HG03469 (cell line): Measurements from ENCODE around the gene FAM43B.
"Not testable (repeated sequence)": the region's sequence is repeated elsewhere in the genome, so short reads cannot be mapped to it uniquely, and the experiment has no call there.

Source experiments
- ATAC-seq: cut with Tn5 transposase; IDR thresholded peaks from one replicate; pipeline ENCODE4 v1.9.1; 2021; ENCODE audit warnings: mild to moderate bottlenecking, moderate library complexity, moderate number of reproducible peaks; ENCODE audit not compliant: unreplicated experiment

Gene FAM43B

DNA sequence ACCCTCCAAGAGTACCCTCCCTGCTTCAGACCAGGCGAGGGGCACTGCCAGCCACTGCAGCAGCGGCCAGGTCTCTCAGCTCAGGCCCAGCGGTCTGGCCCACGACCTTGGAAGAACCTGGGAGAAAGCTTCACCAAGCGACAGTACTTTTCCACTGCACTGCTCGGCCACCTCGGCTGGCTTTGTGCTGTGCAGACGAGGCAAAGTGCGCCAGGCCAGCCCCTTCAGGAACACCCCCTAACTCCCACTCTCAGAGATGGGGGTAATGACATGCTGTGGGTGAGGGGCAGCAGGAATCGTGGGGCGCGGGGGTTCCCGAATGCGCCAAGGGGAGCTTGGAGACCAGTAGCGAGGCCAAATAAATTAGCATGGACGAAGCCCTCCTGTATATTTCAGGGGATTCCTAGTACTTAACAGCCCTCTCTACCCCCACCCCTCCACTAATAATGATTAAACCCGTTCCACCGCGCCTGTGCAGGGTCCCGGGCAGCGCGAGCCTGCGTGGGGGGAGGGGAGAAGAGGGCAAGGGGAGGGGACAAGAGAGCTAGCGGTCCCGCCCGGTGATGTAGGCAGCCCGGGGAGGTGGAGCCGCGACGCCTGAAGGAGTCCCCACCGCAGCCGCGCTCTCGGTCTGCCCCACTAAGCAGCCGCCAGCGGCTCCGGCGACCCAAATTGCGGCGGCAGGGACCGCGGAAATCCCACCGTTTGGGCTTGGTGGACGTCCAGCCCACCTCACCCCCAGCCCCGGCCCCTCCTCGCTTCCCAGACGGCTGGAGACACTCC, at the start of gene FAM43B:
Gene FAM43B (plus strand): TSS at position 629 of the 783 bp plus-strand sequence. CDS start 401 bp downstream, outside the sequence.
- no peak for ATAC-seq

GRCh38 chr1:20505488-20505887, 46.9 kb upstream of the FAM43B start:
- ATAC-seq, result no peak

DNA sequence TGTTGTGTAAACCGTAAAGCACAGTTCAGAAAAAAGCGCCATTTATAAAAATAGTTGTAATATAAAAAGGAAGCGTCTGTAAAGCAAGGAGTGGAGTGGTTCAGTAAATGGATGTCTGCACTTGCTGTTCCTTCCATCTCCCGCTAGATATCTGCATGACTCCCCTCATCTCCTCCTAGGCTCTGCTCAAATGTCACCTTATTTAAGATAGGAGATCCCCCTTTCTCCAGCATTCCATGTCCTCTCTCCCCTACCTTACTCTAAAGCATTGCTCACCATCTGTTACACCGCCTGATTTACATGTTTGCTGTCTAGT, 45.2 kb upstream of the FAM43B start:
- peak; percentile 8 for ATAC-seq

DNA sequence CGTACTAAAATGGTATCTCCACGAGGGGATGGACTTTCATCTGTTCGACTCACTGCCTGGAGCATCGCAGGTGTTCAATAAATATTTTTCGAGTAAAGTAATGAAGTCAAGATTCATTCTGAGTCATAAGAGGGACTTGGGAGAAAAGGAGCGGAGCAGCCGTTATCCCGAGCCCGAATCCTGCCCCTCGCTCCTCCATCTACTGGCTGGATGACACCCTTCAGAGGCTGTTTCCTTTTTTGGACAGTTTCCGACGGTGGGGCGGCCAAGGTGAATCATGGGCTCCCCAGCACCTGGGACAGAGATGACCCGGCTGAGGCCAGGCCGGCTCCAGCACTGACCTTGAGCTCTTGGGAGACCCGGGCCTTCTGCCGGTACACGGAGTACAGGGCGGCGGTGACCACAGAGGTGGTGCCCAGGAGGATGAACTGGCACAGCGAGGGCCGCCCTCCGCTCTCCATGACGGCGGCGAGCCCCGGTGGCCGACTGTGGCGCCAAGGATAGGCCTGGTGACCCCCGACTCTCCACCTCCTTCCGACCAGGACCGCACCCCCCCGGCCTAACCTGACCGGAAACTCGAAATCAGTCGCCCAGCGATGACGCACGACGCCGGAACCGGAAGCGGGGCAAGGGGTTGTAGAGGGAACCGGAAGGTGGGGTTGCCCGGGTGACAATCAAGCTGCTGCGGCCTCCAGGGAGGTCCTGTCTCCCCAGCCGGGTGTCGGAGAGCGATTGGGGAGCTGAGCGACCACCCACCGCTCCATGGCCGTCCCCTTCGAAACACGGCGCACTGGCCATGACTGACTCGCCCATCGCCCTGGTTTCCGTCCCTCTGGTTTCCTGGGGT, 44.6 kb upstream of the FAM43B start, which contains the start of gene MUL1:
Gene MUL1 (minus strand): TSS at position 588 of the 847 bp plus-strand sequence. CDS start 127 bp downstream, at position 461.
- ATAC-seq, result peak; percentile 44

DNA sequence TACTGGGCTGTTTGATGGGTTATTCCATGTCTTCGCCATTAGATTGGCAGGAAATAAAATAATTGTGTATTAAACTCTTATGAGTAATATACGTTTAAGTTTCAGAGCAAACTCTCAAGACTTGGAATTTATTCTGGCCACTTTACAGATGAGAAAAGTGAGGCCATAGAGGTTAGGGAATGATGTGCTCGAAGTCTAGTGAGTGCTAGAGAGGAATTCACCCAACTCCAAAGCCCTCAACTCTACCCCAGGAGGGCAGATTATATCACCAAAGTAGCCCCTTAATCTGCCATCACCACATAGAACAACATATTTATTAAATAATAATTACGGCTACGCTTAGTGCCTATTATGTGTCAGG, 44.0 kb upstream of the FAM43B start:
- no peak for ATAC-seq

- no peak for ATAC-seq
These were observed 40.6 kb upstream of the FAM43B start for GRCh38 chr1:20511518-20512428.

GRCh38 chr1:20519609-20520262, 32.6 kb upstream of the FAM43B start:
- not testable (repeated sequence) for ATAC-seq

DNA sequence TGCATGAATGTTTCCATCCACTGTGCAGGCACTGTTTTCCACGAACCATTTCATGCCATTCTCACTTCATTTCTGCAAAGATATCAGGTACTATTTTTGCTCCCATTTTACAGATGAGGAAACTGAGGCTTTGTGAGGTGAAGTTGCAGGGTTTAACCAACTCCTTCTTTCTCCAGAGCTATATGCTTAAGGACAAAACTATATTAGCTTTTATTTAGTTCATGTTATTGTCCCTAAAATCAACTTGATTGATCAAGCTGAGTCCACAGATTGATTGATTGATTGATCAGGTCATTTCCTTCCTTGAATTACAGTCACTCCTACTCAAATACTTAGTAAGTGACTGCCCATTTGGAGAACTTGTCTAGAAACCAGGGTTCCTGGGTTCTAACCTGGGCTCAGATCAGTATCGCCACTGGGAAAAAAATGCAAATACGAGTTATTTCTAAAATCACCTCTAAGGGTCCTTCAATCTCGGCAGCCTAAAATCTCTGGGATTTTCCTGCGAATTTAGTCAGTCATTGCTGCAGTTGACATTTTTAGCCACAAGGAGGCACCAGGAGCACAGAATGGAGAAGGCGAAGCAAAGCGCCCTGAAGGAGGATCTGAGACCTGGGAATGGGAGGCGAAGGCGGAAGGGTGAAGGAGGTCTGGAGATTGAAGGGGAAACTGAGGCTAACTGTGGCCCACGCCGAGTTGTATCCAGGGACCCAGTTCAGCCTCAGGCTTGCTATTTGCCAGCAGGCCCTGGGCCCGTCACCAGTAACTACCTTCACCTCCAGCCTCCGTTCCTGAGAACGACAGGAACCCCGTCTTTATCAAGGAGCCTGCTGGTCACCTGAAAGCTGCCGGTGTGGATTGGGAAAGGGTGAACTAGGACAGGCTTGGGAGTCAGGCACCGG, 30.2 kb upstream of the FAM43B start:
- ATAC-seq, result no peak

DNA sequence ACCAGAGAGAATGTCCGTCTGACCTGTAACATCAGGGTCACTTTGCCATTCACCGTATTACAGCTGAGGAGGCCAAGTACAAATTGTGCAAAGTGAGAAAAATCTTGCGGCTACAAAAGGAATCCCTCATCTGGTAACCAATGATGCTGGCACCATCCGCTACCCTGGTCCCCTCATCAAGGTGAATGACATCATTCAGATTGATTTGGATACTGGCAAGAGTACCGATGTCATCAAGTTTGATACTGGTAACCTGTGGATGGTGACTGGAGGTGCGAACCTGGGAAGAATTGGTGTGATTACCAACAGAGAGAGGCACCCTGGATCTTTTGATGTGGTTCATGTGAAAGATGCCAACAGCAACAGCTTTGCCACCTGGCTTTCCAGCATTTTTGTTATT, 26.1 kb upstream of the FAM43B start:
- ATAC-seq, result no peak

- ATAC-seq, result no peak
These were observed 24.2 kb upstream of the FAM43B start for GRCh38 chr1:20528221-20528620.

- no peak for ATAC-seq
These were observed 22.1 kb upstream of the FAM43B start for GRCh38 chr1:20530306-20530705.

GRCh38 chr1:20530901-20531300, 21.5 kb upstream of the FAM43B start:
- no peak for ATAC-seq

DNA sequence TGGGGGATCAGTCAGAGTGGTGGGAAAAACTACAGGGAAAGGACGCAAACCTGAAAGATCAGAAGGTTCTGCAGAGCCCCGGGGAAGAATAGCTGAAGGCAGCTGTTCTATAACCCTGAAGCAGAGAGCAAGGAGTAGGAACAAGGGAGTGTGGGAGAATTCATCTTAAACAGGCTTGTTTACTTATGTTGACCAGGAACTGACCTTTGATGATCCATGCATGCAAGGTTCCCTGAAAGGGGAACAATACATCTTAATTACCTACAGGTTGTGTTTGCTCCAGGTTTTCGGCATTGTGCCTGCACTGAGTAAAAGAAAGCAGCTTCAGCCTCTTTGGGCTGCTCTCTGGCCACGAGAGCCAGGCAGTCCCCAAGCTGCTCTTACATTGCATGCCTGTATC, 18.7 kb upstream of the FAM43B start:
- no peak for ATAC-seq

DNA sequence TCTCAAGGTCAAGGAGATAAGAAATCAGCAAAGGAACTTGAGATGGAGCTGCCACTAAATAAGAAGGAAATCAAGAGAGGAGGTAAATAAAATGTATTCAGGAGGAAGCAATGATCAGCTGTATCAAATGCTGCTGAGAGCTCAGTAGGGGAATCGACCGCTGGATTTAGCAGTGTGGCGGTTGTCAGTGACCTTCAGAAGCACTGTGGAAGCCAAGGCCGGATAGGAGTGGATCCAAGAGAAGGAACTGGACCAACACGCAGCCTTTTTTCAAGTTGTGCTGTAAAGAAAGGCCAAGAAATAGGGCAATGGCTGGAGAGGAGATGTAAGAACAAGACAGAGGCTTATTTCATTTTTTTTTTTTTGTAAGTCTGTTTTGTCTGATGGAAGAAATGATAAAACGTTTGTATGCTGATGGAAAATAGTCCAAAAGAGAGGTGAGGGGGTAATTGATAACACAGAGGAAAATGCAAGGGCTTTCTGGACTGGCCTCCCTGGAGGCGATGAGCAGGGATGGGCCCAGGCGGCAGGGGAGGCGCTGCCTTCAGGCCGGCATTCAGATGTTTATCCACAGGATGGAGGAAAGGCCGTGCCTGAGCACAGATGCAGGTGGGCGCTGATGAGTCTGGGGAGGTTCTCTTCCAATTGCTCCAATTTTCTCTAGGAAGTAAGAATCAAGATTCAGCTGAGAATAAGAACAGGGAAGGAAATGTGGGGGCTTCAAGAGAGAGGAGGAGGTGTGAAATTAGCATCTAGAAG, 17.5 kb upstream of the FAM43B start:
- no peak for ATAC-seq

DNA sequence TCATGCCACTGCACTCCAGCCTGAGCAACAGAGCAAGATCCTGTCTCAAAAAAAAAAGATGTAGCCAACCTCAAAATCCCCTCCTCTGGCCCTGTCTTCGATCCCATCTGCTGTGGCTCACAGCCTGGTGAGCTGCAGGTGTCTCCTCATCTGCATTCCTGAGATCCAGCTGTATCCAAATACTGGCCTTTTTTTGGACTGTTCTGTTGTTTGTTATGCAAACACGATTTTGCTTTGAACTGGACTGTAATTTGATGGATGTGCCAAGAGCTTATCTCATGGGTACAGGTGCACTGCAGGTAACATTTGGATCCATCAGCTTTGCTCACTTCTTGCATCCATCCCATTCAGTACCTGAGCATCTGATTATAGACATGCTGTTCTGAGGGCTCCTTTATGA, 14.1 kb upstream of the FAM43B start:
- ATAC-seq, result no peak

GRCh38 chr1:20538760-20539551, 13.4 kb upstream of the FAM43B start:
- no peak for ATAC-seq

- ATAC-seq, result no peak
These were observed 12.1 kb upstream of the FAM43B start for GRCh38 chr1:20540281-20540680.

DNA sequence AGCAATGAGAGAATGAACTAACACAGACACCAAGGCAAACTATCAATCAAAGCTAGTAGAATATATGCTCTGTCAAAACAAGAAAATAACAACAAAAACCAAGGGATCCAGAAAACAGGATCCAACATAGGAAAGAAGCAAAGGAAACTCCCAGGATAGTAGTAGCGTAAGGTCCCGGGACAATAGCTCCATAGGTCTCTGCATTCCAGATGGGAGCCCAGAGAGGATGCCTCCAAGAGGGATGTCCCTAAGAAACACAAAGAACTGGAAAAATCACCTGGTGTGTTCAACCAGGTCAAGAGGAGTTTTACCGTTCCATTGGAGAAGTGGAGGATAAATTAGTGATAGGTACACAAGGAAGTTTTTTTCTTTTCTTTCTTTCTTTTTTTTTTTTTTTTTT, 5.7 kb upstream of the FAM43B start:
- no peak for ATAC-seq
